Natural killer cell (primary cell): Measurements from ENCODE around the gene HEXD. TPM values are rescaled to one million over a fixed set of nuclear protein-coding genes. Genes with fewer than 3 reads are reported as not detected.

ENCODE experiments used
- ATAC-seq, 3 donors: fragments of 150-1000 bp in 2 of 3; fragments of 200-7000 bp in 1 of 3; cut with Tn5 transposase; 1 replicate in 1 of 3; 2 replicates in 2 of 3; pipeline ENCODE4 v1.10.0; 2021; ENCODE audit warnings: mild to moderate bottlenecking in 2 of 3, moderate library complexity in 2 of 3
- DNase-seq, 2 donors: peaks; one replicate each; pipeline versions ENCODE4 v3.0.0 to v3.0.0-alpha.2; 2013 to 2021; ENCODE audit warnings: mixed read lengths in 1 of 2
- H3K27ac ChIP-seq: one replicate; pipeline ENCODE4 v1.5.1; 2013; ENCODE audit warnings: mild to moderate bottlenecking, low read length
- H3K27me3 ChIP-seq: one replicate; pipeline ENCODE4 v1.6.1; 2013; ENCODE audit warnings: low read length; ENCODE audit not compliant: control insufficient read depth, insufficient read depth
- H3K36me3 ChIP-seq: one replicate; pipeline ENCODE4 v1.6.1; 2013; ENCODE audit warnings: low read length; ENCODE audit not compliant: control insufficient read depth, insufficient read depth
- H3K4me1 ChIP-seq: one replicate; pipeline ENCODE4 v1.6.1; 2013; ENCODE audit warnings: low read length; ENCODE audit not compliant: control insufficient read depth, insufficient read depth
- H3K4me3 ChIP-seq: one replicate; pipeline ENCODE4 v1.5.1; 2013; ENCODE audit warnings: low read length
- H3K9me3 ChIP-seq: one replicate; pipeline ENCODE4 v1.6.1; 2013; ENCODE audit warnings: low read length; ENCODE audit not compliant: control insufficient read depth, insufficient read depth
- H3K27ac Mint-ChIP-seq, 2 donors: one replicate each; pipeline ENCODE4 v1.8.0; 2022; ENCODE audit warnings: mild to moderate bottlenecking in 2 of 2, mixed read lengths in 2 of 2, moderate library complexity in 1 of 2
- H3K27me3 Mint-ChIP-seq, 2 donors: one replicate each; pipeline ENCODE4 v1.8.0; 2022; ENCODE audit warnings: low read depth in 2 of 2, mixed read lengths in 2 of 2
- H3K36me3 Mint-ChIP-seq: one replicate; pipeline ENCODE4 v1.8.0; 2022; ENCODE audit warnings: mixed read lengths
- H3K4me1 Mint-ChIP-seq, 2 donors: one replicate each; pipeline ENCODE4 v1.8.0; 2022; ENCODE audit warnings: mixed read lengths in 2 of 2
- H3K4me3 Mint-ChIP-seq: one replicate; pipeline ENCODE4 v1.8.0; 2022; ENCODE audit warnings: mild to moderate bottlenecking, moderate library complexity, mixed read lengths
- H3K9me3 Mint-ChIP-seq, 2 donors: one replicate each; pipeline ENCODE4 v1.8.0; 2022; ENCODE audit warnings: mixed read lengths in 2 of 2
- CTCF ChIP-seq: fragments of 200-600 bp; IDR thresholded peaks from one replicate; pipeline ENCODE4 v1.8.0; 2022; ENCODE audit warnings: antibody characterized with exemption
- WGBS: methylation state at CpG from one replicate; pipeline ENCODE4 v1.1.7; 2013; ENCODE audit warnings: missing lambda C conversion rate; ENCODE audit not compliant: insufficient coverage; 5-methylcytosine and 5-hydroxymethylcytosine counted together
- intact Hi-C: fragments of 100-400 bp; cut with micrococcal nuclease; formaldehyde crosslinking; loops from one replicate; pipeline ENCODE4 v1.14.2; 2022
- total RNA-seq, 4 donors: library from RNA; stranded (reverse); fragments of 120-200 nt in 1 of 4; gene quantifications; one replicate each; pipeline versions ENCODE4 v1.2.3 to v1.2.4, GENCODE V29; 2013 to 2022

HEXD gene
- total RNA-seq, 3 donors from 2014 or later (not counting 1 experiment from before 2014, with no cell fraction given), result 35.7 to 57.4 (median 51.5) TPM

- no peak overlapping the region for H3K27ac Mint-ChIP-seq
- Histone ChIP-seq H3K27ac (no peak overlapping the region), H3K36me3 (no peaks in the 10 kb centered on the region), H3K4me1 (peaks cover 10% of the 10 kb centered on the region), H3K4me3 (no peak overlapping the region), H3K27me3 (peaks cover 27% of the 10 kb centered on the region), H3K9me3 (no peaks in the 10 kb centered on the region)
- peaks cover 7 to 9% of the 10 kb centered on the region in 2 donors for H3K4me1 Mint-ChIP-seq
- no peak for TF ChIP-seq CTCF
- no peaks in the 10 kb centered on the region for H3K36me3 Mint-ChIP-seq
- no peak overlapping the region for H3K4me3 Mint-ChIP-seq
- H3K9me3 Mint-ChIP-seq, result no peaks in the 10 kb centered on the region
- H3K27me3 Mint-ChIP-seq, result peaks cover 28% of the 10 kb centered on the region in 2 donors
- DNase-seq, result no peak
- whole genome bisulfite sequencing, result 88% methylated on average over 37 of the region's 37 CpGs
- intact Hi-C loops, result no loop called here
- ATAC-seq, result no peak
Measured at GRCh38 chr17:82373731-82374625, 44.2 kb upstream of the HEXD start.

- no peaks in the 10 kb centered on the region for H3K9me3 Mint-ChIP-seq
- TF ChIP-seq CTCF, result no peak
- H3K36me3 Mint-ChIP-seq, result no peaks in the 10 kb centered on the region
Measured at GRCh38 chr17:82374626-82375331, 43.4 kb upstream of the HEXD start.

GRCh38 chr17:82375359-82376041 lies 42.6 kb upstream of the HEXD start:
- H3K4me3 ChIP-seq, result no peak overlapping the region
- no peak for ATAC-seq
- no peak overlapping the region for H3K27ac ChIP-seq
- Mint-ChIP-seq H3K4me1 (peaks cover 14 to 15% of the 10 kb centered on the region in 2 donors), H3K27ac (no peak overlapping the region), H3K9me3 (no peaks in the 10 kb centered on the region), H3K27me3 (peaks cover 30 to 32% of the 10 kb centered on the region in 2 donors), H3K36me3 (no peaks in the 10 kb centered on the region), H3K4me3 (no peak overlapping the region)
- no peak for TF ChIP-seq CTCF
- intact Hi-C loops, result no loop called here
- WGBS, result 53% methylated on average over 46 of the region's 46 CpGs
- H3K36me3 ChIP-seq, result no peaks in the 10 kb centered on the region
- H3K9me3 ChIP-seq, result no peaks in the 10 kb centered on the region
- peaks cover 22% of the 10 kb centered on the region for H3K27me3 ChIP-seq
- no peak for DNase-seq
- peaks cover 8% of the 10 kb centered on the region for H3K4me1 ChIP-seq

More at GRCh38 chr17:82374626-82375331, 43.4 kb upstream of the HEXD start:
- intact Hi-C loops, result no loop called here
- H3K4me3 ChIP-seq, result no peak overlapping the region
- ATAC-seq (no peak), DNase-seq (no peak)
- no peaks in the 10 kb centered on the region for H3K36me3 ChIP-seq
- Mint-ChIP-seq H3K4me3 (no peak overlapping the region), H3K4me1 (peaks cover 8 to 12% of the 10 kb centered on the region in 2 donors), H3K27me3 (peaks cover 27 to 28% of the 10 kb centered on the region in 2 donors), H3K27ac (no peak overlapping the region)
- WGBS, result 31% methylated on average over 79 of the region's 79 CpGs
- H3K27me3 ChIP-seq, result peaks cover 25% of the 10 kb centered on the region
- H3K9me3 ChIP-seq, result no peaks in the 10 kb centered on the region
- H3K4me1 ChIP-seq, result peaks cover 10% of the 10 kb centered on the region
- H3K27ac ChIP-seq, result no peak overlapping the region
